Activated CD4-positive, alpha-beta T cell treated with anti-CD3 and anti-CD28 coated beads, Interleukin-2, amount 10 ng/mL, durations not matched to agents 24 days and 14 days (primary cell): ENCODE results near the gene PIGQ. TPM values are rescaled to one million over a fixed set of nuclear protein-coding genes. Genes with fewer than 3 reads are reported as not detected.

Source experiments
- DNase-seq: peaks from one replicate; pipeline ENCODE4 v3.0.0; 2022
- H3K27ac Mint-ChIP-seq: one replicate; pipeline ENCODE4 v1.8.0; 2022; ENCODE audit warnings: mild to moderate bottlenecking, mixed read lengths
- H3K27me3 Mint-ChIP-seq: one replicate; pipeline ENCODE4 v1.8.0; 2022; ENCODE audit warnings: mixed read lengths
- H3K36me3 Mint-ChIP-seq: one replicate; pipeline ENCODE4 v1.8.0; 2022; ENCODE audit warnings: low read depth, mild to moderate bottlenecking, mixed read lengths
- H3K4me1 Mint-ChIP-seq: one replicate; pipeline ENCODE4 v1.8.0; 2021; ENCODE audit warnings: mixed read lengths
- H3K4me3 Mint-ChIP-seq: one replicate; pipeline ENCODE4 v1.8.0; 2022; ENCODE audit warnings: mild to moderate bottlenecking, moderate library complexity, mixed read lengths
- H3K9me3 Mint-ChIP-seq: one replicate; pipeline ENCODE4 v1.8.0; 2021; ENCODE audit warnings: mixed read lengths
- intact Hi-C: fragments of 100-400 bp; cut with micrococcal nuclease; formaldehyde crosslinking; loops from one replicate; pipeline ENCODE4 v1.15.1; 2023
- total RNA-seq: library from RNA; stranded (reverse); gene quantifications from 2 replicates; pipeline ENCODE4 v1.2.3, GENCODE V29; 2022

Gene PIGQ
- total RNA-seq, 1 donor from 2014 or later, result 50.3 TPM

DNA sequence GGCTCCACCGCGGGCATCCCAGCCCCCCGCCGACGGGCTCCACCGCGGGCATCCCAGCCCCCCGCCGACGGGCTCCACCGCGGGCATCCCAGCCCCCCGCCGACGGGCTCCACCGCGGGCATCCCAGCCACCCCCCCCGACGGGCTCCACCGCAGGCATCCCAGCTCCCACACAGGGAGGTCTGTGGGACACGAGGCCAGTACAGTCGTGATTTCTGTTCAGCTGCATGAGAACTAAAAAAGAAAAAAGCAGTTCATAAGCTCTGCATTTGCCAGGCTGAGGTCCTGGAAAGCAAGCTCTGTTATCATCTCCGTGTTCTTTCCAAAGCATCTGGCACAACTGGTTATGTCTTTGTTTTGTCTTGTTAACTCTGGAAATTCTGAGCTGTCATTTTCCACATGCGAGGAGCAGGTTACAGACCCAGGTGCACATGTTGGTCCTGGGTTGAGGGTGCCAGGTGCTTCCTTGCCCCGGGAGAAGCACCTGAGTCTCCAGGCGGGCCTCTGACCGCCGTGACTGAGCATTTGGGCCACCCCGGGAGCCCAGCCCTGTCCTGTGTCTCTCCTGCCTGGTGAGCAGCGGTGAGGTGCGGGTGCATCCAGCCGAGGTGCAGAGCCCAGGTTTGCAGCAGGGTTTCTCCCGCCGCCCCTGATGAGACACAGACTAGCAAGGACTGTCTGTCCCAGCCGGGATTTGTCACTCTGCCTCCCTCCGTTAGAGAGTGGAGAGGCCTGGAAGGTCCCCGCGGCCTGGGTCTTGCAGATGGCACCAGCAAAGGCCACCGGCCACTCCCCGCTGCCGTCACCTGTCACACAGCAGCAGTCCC lies 51.1 kb downstream of the PIGQ start:
- Mint-ChIP-seq H3K27me3 (no peaks in the 10 kb centered on the region), H3K9me3 (no peaks in the 10 kb centered on the region), H3K36me3 (no peaks in the 10 kb centered on the region), H3K4me3 (no peak overlapping the region), H3K27ac (no peak overlapping the region), H3K4me1 (no peaks in the 10 kb centered on the region)
- intact Hi-C loops, result no loop called here
- DNase-seq, result no peak

DNA sequence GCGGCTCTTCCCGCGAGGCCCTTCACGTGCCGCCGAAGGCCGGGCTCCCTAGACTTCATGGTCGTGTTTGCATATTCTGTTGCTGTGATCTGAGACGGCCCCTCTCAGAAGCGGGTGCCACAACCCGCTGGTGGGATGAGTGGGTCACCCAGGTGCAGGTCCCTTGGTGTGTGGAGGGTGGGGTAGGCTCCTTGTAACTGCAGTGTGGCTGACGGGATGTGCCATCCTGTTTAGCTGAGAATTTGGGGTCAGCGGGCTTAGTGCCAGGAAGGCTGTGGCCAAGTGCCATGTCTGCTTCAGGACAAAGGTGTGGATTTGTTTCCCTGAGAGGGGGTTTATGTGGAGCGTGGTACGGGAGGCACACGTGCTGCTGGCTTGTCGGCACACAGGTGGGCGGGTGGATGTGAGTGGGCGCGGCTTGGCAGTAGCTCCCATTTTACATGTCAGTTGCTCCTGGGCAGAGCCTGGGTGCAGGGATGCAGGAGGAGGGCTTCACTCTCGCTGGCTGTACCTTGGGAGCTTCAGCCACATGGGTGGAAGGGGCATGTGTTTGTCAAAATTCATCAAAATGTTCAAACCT lies 51.8 kb downstream of the PIGQ start:
- DNase-seq, result no peak
- Mint-ChIP-seq H3K27ac (no peak overlapping the region), H3K4me3 (no peak overlapping the region), H3K4me1 (no peaks in the 10 kb centered on the region), H3K36me3 (no peaks in the 10 kb centered on the region), H3K9me3 (no peaks in the 10 kb centered on the region), H3K27me3 (no peaks in the 10 kb centered on the region)
- intact Hi-C loops, result no loop called here

DNA sequence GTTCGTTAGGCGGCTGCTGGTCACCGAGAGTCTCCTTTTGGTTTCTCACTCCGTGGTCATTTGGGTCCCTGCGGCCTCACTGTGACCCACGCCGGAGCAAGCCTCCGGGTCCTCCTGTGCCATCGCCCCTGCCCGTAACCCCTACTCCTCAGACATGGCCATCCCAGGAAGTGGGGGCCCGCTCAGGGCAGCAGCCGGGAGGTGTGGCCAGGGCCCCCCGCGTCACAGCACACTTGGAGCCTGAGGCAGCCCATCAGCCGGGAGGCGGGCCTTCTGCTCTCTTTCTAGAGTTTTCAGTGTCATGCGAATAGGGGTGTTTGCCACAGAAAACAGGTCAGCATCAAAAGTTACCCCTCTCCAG lies 53.1 kb downstream of the PIGQ start:
- DNase-seq, result no peak
- intact Hi-C loops, result no loop called here
- Mint-ChIP-seq H3K9me3 (no peaks in the 10 kb centered on the region), H3K27ac (no peak overlapping the region), H3K4me1 (no peaks in the 10 kb centered on the region), H3K36me3 (peaks cover 2% of the 10 kb centered on the region), H3K27me3 (no peaks in the 10 kb centered on the region), H3K4me3 (no peak overlapping the region)

DNA sequence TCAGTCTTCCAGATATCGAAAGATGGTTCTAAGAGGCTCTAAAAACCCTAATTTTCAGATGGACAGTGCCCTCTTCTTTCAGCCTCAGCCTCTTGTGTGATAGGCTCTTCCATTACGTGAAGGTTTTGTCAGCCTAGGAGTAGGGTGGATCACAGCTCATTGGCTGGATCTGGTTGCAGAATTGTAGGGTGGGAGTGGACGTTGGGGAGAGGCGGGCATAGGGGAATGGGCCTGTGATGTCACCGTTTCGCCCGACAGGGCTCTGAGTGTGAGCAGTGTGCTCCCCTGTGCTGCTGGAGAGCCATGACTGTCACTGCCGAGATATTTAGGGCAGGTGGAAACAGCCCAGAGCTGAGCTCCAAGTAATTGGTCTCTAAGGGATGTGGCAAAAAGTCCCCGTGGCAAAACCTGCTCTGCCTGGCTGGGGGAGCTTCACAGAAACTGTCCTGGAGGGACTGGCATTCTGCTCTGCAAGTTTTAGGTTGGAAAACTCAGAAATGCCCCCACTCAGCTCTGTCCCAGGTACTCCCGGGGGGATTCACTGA lies 54.8 kb downstream of the PIGQ start:
- Mint-ChIP-seq H3K9me3 (no peaks in the 10 kb centered on the region), H3K4me3 (no peak overlapping the region), H3K36me3 (peaks cover 2% of the 10 kb centered on the region), H3K27me3 (no peaks in the 10 kb centered on the region), H3K4me1 (no peaks in the 10 kb centered on the region), H3K27ac (no peak overlapping the region)
- no peak for DNase-seq
- intact Hi-C loops, result no loop called here

DNA sequence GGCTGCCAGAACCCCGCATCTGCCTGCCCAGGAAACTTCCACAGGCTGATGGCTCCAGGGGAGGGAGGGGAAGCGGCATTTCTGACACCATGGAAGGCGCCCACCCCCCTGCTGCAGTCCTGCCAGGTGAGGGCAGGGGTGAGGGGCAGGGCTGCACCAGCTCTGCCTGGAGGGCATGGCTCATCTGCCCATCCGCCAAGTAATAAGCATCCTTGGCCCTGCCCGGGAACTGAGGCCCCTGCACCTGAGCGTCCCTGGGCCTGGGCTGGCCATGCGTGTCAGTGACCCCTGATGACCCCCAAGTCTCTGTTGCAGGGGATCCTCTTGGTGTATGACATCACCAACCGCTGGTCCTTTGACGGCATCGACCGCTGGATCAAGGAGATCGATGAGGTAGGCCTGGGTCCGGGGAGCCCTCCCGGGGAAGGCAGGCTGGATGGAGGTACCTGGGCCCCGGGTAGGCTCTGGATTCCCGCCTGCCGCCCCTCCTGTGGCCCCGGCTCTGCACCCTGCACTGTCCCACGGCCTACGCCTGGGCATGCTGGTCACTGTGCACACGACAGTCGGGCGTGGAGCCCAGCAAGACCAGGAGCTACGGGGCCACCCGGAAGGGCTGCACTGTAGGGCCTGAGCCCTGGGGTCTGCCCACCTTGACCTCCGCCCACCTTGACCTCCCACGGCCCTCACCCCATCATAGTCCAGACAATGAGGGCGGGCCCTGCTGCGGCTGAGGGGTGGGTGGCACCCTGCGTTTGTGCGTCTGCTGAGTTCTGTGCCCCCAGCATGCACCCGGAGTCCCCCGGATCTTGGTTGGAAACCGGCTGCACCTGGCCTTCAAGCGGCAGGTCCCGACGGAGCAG lies 55.6 kb downstream of the PIGQ start:
- no peak overlapping the region for H3K27ac Mint-ChIP-seq
- DNase-seq, result no peak
- intact Hi-C loops, result no loop called here
- H3K4me3 Mint-ChIP-seq, result no peak overlapping the region
- no peaks in the 10 kb centered on the region for H3K4me1 Mint-ChIP-seq
- peaks cover 2% of the 10 kb centered on the region for H3K36me3 Mint-ChIP-seq
- H3K9me3 Mint-ChIP-seq, result no peaks in the 10 kb centered on the region
- no peaks in the 10 kb centered on the region for H3K27me3 Mint-ChIP-seq

DNA sequence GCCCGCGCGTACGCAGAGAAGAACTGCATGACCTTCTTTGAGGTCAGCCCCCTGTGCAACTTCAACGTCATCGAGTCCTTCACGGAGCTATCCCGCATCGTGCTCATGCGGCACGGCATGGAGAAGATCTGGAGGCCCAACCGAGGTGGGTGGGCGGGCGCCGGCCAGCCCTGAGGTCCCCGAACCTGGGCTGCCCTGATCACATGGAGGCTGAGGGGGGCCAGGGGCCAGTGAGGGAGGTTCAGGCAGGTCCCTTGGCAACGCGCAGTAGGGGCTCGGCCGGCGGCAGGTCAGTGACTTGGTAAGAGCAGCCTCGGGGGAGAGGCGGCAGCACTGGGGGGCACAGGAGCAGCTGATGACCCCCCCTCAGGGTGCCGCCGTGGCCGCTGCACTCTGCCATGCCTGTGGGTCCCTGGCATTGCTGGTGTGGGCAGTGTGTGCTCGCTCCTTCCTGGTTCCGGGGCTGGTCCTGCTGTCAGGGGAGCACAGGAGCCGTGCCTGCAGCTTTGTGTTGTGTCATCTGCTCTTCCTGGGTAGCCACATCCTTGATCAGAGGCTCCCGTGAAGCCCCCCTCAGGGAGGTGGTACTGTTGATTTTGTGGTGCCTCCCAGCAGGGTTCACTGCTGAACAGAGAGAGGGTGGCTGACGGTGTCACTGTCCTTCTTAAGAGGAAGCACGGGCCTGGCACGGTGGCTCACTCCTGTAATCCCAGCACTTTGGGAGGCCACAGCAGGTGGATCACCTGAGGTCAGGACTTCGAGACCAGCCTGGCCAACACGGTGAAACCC lies 56.4 kb downstream of the PIGQ start:
- intact Hi-C loops, result no loop called here
- H3K27ac Mint-ChIP-seq, result no peak overlapping the region

DNA sequence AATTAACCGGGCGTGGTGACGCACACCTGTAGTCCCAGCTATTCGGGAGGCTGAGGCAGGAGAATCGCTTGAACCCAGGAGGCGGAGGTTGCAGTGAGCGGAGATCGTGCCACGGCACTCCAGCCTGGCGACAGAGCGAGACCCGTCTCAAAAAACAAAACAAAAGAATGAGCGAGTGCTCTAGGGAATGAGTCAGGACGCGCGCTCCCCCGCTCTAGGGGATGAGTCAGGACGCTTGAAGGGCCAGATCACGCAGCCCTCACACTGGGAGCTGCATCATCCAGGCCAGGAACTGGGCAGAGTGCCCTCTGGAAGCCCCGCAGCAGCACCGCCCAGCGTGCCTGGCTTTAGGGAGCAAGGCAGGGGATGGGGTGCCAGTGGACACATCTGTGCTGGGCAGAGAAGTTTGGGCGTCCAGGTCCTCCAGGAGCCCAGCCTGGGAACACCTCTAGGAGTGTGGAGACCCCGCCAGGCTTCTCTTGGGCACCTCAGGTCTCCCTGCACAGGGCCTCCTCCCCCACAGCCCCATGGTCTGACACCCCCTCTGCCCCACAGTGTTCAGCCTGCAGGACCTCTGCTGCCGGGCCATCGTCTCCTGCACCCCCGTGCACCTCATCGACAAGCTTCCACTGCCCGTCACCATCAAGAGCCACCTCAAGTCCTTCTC lies 57.2 kb downstream of the PIGQ start:
- Mint-ChIP-seq H3K4me3 (no peak overlapping the region), H3K27me3 (no peaks in the 10 kb centered on the region), H3K9me3 (no peaks in the 10 kb centered on the region), H3K4me1 (no peaks in the 10 kb centered on the region), H3K36me3 (peaks cover 2% of the 10 kb centered on the region), H3K27ac (no peak overlapping the region)
- intact Hi-C loops, result no loop called here
- DNase-seq, result no peak

More for the DNA sequence above, 56.4 kb downstream of the PIGQ start:
- no peaks in the 10 kb centered on the region for H3K27me3 Mint-ChIP-seq
- H3K4me3 Mint-ChIP-seq, result no peak overlapping the region
- H3K9me3 Mint-ChIP-seq, result no peaks in the 10 kb centered on the region
- DNase-seq, result no peak
- no peaks in the 10 kb centered on the region for H3K4me1 Mint-ChIP-seq
- peaks cover 2% of the 10 kb centered on the region for H3K36me3 Mint-ChIP-seq

DNA sequence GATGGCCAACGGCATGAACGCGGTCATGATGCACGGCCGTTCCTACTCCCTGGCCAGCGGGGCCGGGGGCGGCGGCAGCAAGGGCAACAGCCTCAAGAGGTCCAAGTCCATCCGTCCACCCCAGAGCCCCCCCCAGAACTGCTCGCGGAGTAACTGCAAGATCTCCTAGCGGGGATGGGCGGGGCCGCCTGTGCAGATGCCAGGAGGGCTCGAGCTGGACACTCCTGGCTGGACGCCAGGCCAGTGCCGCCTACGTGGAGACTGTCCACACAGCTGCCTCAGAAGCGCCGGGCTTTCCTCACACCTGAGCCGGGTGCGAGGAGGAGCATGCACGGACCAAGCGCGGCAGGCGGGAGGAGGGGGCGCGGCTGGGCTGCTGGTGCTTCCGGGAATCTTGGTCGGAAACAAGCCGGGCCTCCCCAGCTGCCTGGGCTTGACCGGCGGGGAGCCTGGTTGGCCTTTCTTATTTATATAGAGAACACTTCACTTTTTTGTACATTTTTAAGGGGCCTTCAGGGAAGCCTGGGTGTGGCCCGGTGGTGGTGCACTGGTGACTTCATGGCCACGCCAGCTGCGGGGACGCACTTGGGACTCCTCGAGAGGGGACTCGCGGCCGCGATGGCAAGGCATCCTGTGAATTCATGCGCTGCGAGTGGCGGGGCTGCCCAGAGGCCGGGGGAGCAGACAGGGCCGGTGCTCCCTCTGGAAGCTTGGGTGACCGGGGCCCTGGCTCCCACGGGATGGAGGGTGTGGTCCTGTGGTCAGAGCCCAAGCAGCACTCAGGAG lies 57.9 kb downstream of the PIGQ start:
- Mint-ChIP-seq H3K27me3 (no peaks in the 10 kb centered on the region), H3K4me3 (no peak overlapping the region), H3K9me3 (no peaks in the 10 kb centered on the region), H3K4me1 (no peaks in the 10 kb centered on the region), H3K36me3 (peaks cover 2% of the 10 kb centered on the region), H3K27ac (no peak overlapping the region)
- intact Hi-C loops, result no loop called here
- DNase-seq, result peak; percentile 55

DNA sequence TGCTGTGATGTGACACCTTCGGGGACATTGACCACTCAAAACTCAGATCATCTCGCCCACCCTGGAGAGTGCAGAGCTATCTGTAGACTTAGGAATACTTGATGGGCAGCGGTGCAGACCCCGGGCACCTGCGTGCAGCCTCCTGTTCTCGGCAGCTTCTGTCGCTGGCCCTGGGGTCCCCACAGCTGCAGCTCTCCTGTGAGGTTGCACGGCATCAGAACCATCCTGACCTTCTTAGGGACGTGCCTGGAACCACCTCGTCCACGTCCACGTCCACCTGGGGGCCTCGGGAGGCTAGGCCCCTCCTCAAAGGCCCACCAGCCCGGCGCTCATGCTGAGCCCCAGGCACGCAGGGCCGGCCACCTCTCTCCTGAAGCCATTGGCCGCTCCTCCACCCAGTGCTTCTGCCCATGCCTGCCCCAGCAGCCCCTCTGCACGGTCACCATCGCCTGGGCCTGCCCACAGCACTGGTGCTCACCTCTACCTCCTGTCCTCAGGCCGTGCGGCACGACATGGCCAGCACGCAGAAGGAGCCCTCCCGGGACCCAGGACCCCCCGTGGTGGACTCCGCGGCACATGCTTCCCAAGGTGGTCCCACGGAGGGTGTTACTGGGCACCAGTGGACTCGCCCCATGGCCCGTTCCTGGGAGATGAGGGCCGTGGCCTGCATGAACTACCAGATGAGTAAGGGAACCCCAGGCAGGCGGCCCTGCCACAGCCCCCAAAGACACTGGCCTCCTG lies 58.7 kb downstream of the PIGQ start:
- no peak overlapping the region for H3K27ac Mint-ChIP-seq
- H3K4me1 Mint-ChIP-seq, result no peaks in the 10 kb centered on the region
- intact Hi-C loops, result no loop called here
- H3K9me3 Mint-ChIP-seq, result no peaks in the 10 kb centered on the region
- no peaks in the 10 kb centered on the region for H3K27me3 Mint-ChIP-seq
- H3K36me3 Mint-ChIP-seq, result peaks cover 2% of the 10 kb centered on the region
- peak; percentile 55 for DNase-seq
- no peak overlapping the region for H3K4me3 Mint-ChIP-seq

DNA sequence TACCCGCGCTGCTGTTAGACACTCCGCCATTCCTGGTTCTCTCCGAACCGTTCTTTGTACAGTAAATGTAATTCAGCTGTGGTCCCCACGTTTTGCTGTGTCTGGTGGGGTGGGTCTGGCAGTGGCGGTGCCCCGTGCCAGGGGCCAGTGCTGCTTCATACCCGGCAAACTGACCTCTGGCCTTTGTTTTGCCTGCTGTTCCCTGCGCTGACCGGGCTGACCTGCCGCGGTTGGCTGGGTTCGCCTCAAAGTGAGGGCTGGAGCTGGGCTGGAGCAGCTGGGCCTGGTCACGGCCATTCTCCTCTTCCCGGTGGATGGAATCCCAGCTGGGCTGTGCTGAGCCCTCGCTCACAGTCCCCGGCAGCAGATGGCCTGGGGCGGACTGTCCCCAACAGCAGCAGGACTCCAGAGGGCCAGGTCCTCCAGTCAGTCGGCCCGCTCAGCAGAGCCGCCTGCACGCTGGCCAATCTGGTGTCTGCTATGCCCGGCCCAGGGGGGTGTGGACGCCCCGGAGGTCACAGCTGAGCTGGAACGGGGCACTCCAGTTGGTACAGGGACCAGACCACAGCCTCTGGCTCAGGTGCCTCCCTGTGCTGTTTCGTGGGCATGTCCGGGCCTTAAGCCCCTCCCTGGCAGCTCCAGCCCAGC lies 59.5 kb downstream of the PIGQ start:
- Mint-ChIP-seq H3K36me3 (peaks cover 2% of the 10 kb centered on the region), H3K4me3 (no peak overlapping the region), H3K27me3 (no peaks in the 10 kb centered on the region), H3K27ac (no peak overlapping the region), H3K9me3 (no peaks in the 10 kb centered on the region), H3K4me1 (no peaks in the 10 kb centered on the region)
- intact Hi-C loops, result no loop called here
- no peak for DNase-seq

DNA sequence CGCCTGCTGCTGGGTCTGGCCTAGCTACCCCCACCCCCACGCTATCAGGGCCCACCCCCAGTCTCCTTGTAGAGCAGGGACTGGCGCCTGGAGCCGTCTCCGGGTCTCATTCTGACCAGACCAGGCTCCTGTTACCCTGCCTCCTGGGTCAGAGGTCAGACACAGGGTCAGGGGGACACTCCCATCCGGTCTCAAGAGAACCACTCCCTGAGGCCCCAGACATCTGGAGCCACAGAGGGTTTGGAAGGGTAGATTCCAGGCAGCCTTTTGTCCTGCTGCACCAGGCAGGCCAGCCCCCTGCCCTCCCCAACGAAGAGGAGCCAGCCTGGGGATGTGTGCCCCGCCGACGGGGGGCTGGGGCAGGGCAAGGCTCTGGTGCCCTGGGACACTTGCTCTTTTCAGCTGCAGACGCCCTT lies 60.1 kb downstream of the PIGQ start:
- H3K4me1 Mint-ChIP-seq, result peaks cover under 1% of the 10 kb centered on the region
- DNase-seq, result no peak
- no peak overlapping the region for H3K4me3 Mint-ChIP-seq
- no peak overlapping the region for H3K27ac Mint-ChIP-seq
- intact Hi-C loops, result no loop called here
- H3K9me3 Mint-ChIP-seq, result no peaks in the 10 kb centered on the region
- H3K36me3 Mint-ChIP-seq, result peaks cover 2% of the 10 kb centered on the region
- H3K27me3 Mint-ChIP-seq, result no peaks in the 10 kb centered on the region
